Heart right ventricle (tissue), 16 donors: ENCODE data around the gene AMPD2. TPM values are rescaled to one million over a fixed set of nuclear protein-coding genes. Genes with fewer than 3 reads are reported as not detected.

Source experiments
- ATAC-seq, 8 donors: fragments of 200-7000 bp; cut with Tn5 transposase; one replicate each; pipeline ENCODE4 v1.9.1; 2020; ENCODE audit warnings: mild to moderate bottlenecking in 8 of 8, moderate library complexity in 8 of 8, moderate number of reproducible peaks in 1 of 8
- DNase-seq, 2 donors: peaks; one replicate each; pipeline ENCODE4 v3.0.0-alpha.2; 2020
- H3K27ac ChIP-seq, 10 donors: fragments of 200-600 bp; sonication (generic) in 2 of 10; one replicate each; pipeline versions ENCODE4 v1.5.0 to v1.8.0; 2020 to 2022; ENCODE audit warnings: mild to moderate bottlenecking in 3 of 10
- H3K27me3 ChIP-seq, 7 donors: fragments of 200-600 bp; one replicate each; pipeline ENCODE4 v1.8.0; 2021 to 2022; ENCODE audit warnings: mild to moderate bottlenecking in 2 of 7
- H3K36me3 ChIP-seq, 9 donors: fragments of 200-600 bp; sonication (generic) in 1 of 9; one replicate each; pipeline versions ENCODE4 v1.5.0 to v1.8.0; 2020 to 2022; ENCODE audit warnings: mild to moderate bottlenecking in 2 of 9
- H3K4me1 ChIP-seq, 9 donors: fragments of 200-600 bp; sonication (generic) in 1 of 9; one replicate each; pipeline versions ENCODE4 v1.5.0 to v1.8.0; 2020 to 2022; ENCODE audit warnings: mild to moderate bottlenecking in 4 of 9
- H3K4me3 ChIP-seq, 10 donors: fragments of 200-600 bp; sonication (generic) in 2 of 10; one replicate each; pipeline versions ENCODE4 v1.5.0 to v1.8.0; 2020 to 2022; ENCODE audit warnings: mild to moderate bottlenecking in 7 of 10, moderate library complexity in 2 of 10
- H3K9me3 ChIP-seq, 11 donors: fragments of 200-600 bp in 10 of 11; sonication (generic) in 2 of 11; one replicate each; pipeline versions ENCODE4 v1.5.0 to v1.8.0; 2013 to 2022; ENCODE audit warnings: mild to moderate bottlenecking in 2 of 11, control low read depth in 1 of 11, moderate library complexity in 1 of 11
- CTCF ChIP-seq, 9 donors: fragments of 200-600 bp; sonication (generic) in 2 of 9; IDR thresholded peaks; one replicate each; pipeline versions ENCODE4 v1.5.0 to v1.8.0; 2021 to 2022; ENCODE audit warnings: antibody characterized with exemption in 9 of 9, mild to moderate bottlenecking in 5 of 9, moderate library complexity in 1 of 9
- WGBS, 2 donors: extraction: QIAGEN DNeasy Blood & Tissue Kit; methylation state at CpG; one replicate each; pipeline ENCODE4 v1.1.7; 2013; ENCODE audit warnings: inconsistent platforms in 1 of 2; 5-methylcytosine and 5-hydroxymethylcytosine counted together
- intact Hi-C, 10 donors: fragments of 100-400 bp; cut with DNase I; formaldehyde crosslinking; loops; one replicate each; pipeline versions ENCODE4 v1.11.1 to v1.14.2; 2022
- polyA plus RNA-seq, 2 donors: library from polyadenylated mRNA; stranded (reverse); fragments of 200-250 nt; gene quantifications; one replicate each; pipeline ENCODE4 v1.2.3, GENCODE V29; 2013
- total RNA-seq, 10 donors: library from RNA; stranded (reverse); fragmentation: NEBNext Ultra II Directional in 3 of 10; extraction: Animal tissue kit (Norgen Biotek cat#: 25700) in 3 of 10; gene quantifications; one replicate each; pipeline versions ENCODE4 v1.2.1 to v1.2.4, GENCODE V29; 2021 to 2023
- donor health status: Arrhythmogenic right ventricular cardiomyopathy.
- donor health status: ischemic (EF 13 %, LVEDD 7.1; RV severe dilation, severe dysfunction).
- donor health status: healthy with polysubstance abuse.
- donor health status: DM: no; HTN: yes; CAD: no.
- donor health status: DM: no; HTN: no; CAD: no.
- donor health status: ischemic (EF 25% LVEDD 6.9; RV normal size, moderate dysfunction).
- donor health status: ischemic (EF 25% LVEDD 5.7; RV mildly dilated, moderate dysfunction).
- donor health status: healthy.
- donor health status: DM: yes; HTN: yes; CAD: no.
- donor health status: Ischemic cardiomyopathy.
- donor health status: ischemic (EF 35%, LVEDD 5.7; RV mildly dilated, moderate dysfunction).
- donor health status: nonischemic (EF 11% LVEDD 7.7; RV severe dilation, severe dysfunction).
- donor health status: DM: yes; HTN: yes; CAD: no.
- donor health status: PGD.
- donor health status: ischemic (EF 29% LVEDD 5.4; RV normal size, mild dysfunction).
- donor health status: nonischemic (EF 23%, LVEDD 6.1; RV moderate dilation, normal function).

Gene AMPD2
- total and polyA plus RNA-seq, 12 donors, result 6.4 to 18.2 (median 11.5) TPM

GRCh38 chr1:109598655-109599054 lies 21.0 kb upstream of the AMPD2 start:
- intact Hi-C loops, result no loop called here
- no peak for TF ChIP-seq CTCF (IDR thresholded peaks at IDR 0.05)
- ATAC-seq, result no peak
- no peak for DNase-seq
- Histone ChIP-seq H3K27me3 (no peaks in the 10 kb centered on the region), H3K9me3 (no peaks in the 10 kb centered on the region), H3K27ac (no peak overlapping the region), H3K4me1 (peaks cover 0 to 4% (median 0%) of the 10 kb centered on the region in 9 donors), H3K4me3 (no peak overlapping the region), H3K36me3 (peaks cover 0 to 70% (median 5%) of the 10 kb centered on the region in 9 donors)
- WGBS, 2 donors, result 88% methylated on average over 5 of the region's 5 CpGs

GRCh38 chr1:109603229-109603628 lies 16.4 kb upstream of the AMPD2 start:
- ATAC-seq (no peak), DNase-seq (no peak)
- H3K36me3 ChIP-seq, result peaks cover 0 to 35% (median 0%) of the 10 kb centered on the region in 9 donors
- no peaks in the 10 kb centered on the region for H3K27me3 ChIP-seq
- 96 to 98% methylated on average over 3 of the region's 3 CpGs for WGBS, 2 donors
- H3K9me3 ChIP-seq, result no peaks in the 10 kb centered on the region
- no peak for TF ChIP-seq CTCF (IDR thresholded peaks at IDR 0.05)
- H3K4me3 ChIP-seq, result no peak overlapping the region
- peaks cover 0 to 17% (median 0%) of the 10 kb centered on the region in 9 donors for H3K4me1 ChIP-seq
- intact Hi-C loops, result no loop called here
- no peak overlapping the region for H3K27ac ChIP-seq

GRCh38 chr1:109605381-109605780 lies 14.3 kb upstream of the AMPD2 start:
- ATAC-seq, result no peak
- H3K27me3 ChIP-seq, result no peaks in the 10 kb centered on the region
- no peaks in the 10 kb centered on the region for H3K9me3 ChIP-seq
- no peak overlapping the region for H3K27ac ChIP-seq
- H3K4me1 ChIP-seq, result peaks cover 0 to 17% (median 0%) of the 10 kb centered on the region in 9 donors
- no peak for TF ChIP-seq CTCF (IDR thresholded peaks at IDR 0.05)
- 60 to 62% methylated on average over 1 of the region's 1 CpG for WGBS, 2 donors
- H3K36me3 ChIP-seq, result peaks cover 0 to 18% (median 0%) of the 10 kb centered on the region in 9 donors
- no peak overlapping the region for H3K4me3 ChIP-seq
- no peak for DNase-seq
- intact Hi-C loops, result no loop called here

GRCh38 chr1:109609881-109610280 lies 9.8 kb upstream of the AMPD2 start:
- ATAC-seq, result no peak
- Histone ChIP-seq H3K27ac (no peak overlapping the region), H3K27me3 (no peaks in the 10 kb centered on the region), H3K4me1 (peaks cover 0 to 29% (median 0%) of the 10 kb centered on the region in 9 donors), H3K4me3 (no peak overlapping the region), H3K9me3 (no peaks in the 10 kb centered on the region), H3K36me3 (peaks cover 0 to 11% (median 0%) of the 10 kb centered on the region in 9 donors)
- intact Hi-C loops, result no loop called here
- 93 to 99% methylated on average over 3 of the region's 3 CpGs for WGBS, 2 donors
- TF ChIP-seq CTCF (IDR thresholded peaks at IDR 0.05), result no peak
- DNase-seq, result no peak
